Neutrophil (primary cell): Measurements from ENCODE around the gene NLRC3.
"Not testable (repeated sequence)": the region's sequence is repeated elsewhere in the genome, so short reads cannot be mapped to it uniquely, and the experiment has no call there.

Experiments
- H3K27ac ChIP-seq: fragments of 200-600 bp; sonication (generic); 2 replicates; pipeline ENCODE4 v1.5.1; 2016; ENCODE audit warnings: mild to moderate bottlenecking, moderate library complexity
- H3K27me3 ChIP-seq: fragments of 200-600 bp; sonication (generic); 2 replicates; pipeline ENCODE4 v1.6.0; 2016; ENCODE audit warnings: mild to moderate bottlenecking
- H3K36me3 ChIP-seq: fragments of 200-600 bp; sonication (generic); 2 replicates; pipeline ENCODE4 v1.5.1; 2017
- H3K4me1 ChIP-seq, 2 experiments: fragments of 200-600 bp in 1 of 2; sonication (generic) in 1 of 2; 1 replicate in 1 of 2; 2 replicates in 1 of 2; pipeline versions ENCODE4 v1.5.1 to v1.6.1; 2013 to 2016; ENCODE audit warnings: low read depth in 1 of 2, low read length in 1 of 2, mild to moderate bottlenecking in 1 of 2, moderate library complexity in 1 of 2; ENCODE audit not compliant: control insufficient read depth in 1 of 2, insufficient read depth in 1 of 2
- H3K4me3 ChIP-seq, 2 experiments: fragments of 200-600 bp in 1 of 2; sonication (generic) in 1 of 2; 1 replicate in 1 of 2; 2 replicates in 1 of 2; pipeline ENCODE4 v1.5.1; 2013 to 2016; ENCODE audit warnings: low read depth in 1 of 2, low read length in 1 of 2, mild to moderate bottlenecking in 1 of 2, moderate library complexity in 1 of 2
- H3K9me3 ChIP-seq: fragments of 200-600 bp; sonication (generic); 2 replicates; pipeline ENCODE4 v1.5.1; 2016
- CTCF ChIP-seq: fragments of 200-600 bp; sonication (generic); IDR thresholded peaks from 2 replicates; pipeline ENCODE4 v1.5.1; 2016; ENCODE audit warnings: antibody characterized with exemption

Gene NLRC3

DNA sequence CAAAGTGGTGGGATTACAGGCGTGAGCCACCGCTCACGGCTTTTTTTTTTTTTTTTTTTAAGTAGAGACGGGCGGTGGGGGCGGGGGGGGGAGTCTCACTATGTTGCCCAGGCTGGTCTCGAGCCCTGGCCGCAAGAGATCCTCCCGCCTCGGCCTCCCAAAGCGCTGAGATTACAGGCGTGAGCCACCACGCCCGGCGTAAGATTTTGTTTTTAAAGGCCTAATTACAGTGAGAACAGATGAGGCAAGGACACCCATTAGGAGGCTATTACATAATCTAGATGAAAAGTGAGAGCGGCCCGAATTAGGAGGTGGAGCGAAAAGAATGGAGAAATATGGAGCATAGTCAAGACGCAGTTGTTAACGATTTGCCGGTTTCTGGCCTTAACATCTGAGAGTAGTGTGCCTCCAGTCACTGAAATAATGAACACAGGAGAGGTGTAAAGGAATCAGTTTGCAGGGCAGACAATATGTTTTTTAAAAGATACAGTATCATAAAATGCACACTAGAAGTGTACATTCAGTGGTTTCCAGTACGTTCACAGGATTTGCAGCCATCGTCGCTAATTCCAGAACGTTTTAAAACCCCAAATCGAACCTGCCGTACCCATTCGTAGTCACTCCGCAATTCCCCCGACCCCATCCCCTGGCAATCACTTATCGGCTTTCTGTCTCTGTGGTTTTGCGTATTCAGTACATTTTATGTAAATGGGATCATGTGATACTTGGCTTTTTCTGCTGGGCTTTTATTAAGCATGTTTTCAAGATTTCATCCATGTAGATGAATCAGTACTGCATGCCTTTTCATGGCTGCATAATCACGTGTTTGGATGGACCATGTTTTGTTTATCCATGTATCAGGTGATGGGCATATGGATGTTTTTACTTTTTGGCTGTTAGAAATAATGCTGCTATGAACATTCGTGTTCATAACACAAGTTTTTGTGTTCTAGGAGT, 35.6 kb upstream of the NLRC3 start:
- Histone ChIP-seq H3K27ac (peak overlapping the region; percentile 96), H3K36me3 (peaks cover 5% of the 10 kb centered on the region)

DNA sequence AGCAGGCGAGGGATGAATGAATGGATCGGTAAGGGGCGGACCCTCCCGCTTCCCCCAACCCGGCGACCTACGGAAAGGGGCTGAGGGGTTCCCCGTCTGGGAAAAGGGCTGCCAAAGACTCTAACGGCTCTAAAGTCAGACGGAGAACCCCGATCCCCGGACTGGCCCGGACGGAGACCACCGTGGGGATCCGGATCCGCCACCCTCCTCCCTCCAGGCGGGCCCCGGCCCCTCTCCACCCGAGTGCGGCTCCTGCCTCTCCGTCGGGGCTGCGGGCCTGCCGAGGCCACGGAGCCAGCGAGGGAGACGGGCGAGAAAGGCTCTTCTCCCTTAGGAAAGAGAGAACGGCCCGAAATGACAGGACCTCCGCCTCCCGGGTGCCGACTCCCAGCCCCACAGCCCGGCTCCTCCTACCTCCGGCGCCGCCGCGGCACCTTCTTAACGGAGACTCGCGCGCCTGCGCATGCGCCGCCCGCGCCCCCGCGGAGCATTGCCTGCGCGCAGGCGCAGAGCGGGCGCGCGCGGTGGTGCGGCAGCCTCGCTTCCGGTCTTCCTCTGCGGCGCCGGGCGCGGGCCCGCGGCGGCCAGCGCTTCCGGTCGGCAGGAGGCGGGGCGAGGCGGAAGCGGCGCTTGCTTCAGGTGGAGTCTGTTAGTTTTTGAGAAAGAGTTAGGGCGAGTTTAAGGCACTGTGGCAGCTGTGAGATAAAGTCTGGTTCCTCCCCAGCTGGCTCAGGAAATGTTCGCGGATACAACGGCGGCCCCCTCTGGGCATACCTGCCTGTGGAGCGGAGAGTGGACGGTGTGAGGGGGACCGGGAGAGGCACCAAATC, 34.2 kb upstream of the NLRC3 start, which contains the start of gene SLX4:
Gene SLX4, minus strand, starts transcription at position 461 of the 830 bp plus-strand sequence. CDS start 2,642 bp downstream, outside the sequence.
- Histone ChIP-seq H3K27ac (peak within 1 kb of the TSS; percentile 96), H3K9me3 (no peaks in the 10 kb centered on the region), H3K4me3 (peak within 1 kb of the TSS; percentile 86 to 88), H3K27me3 (no peaks in the 10 kb centered on the region), H3K36me3 (peaks cover 5% of the 10 kb centered on the region), H3K4me1 (peaks cover 46 to 48% of the 10 kb centered on the region in 2 experiments)
- TF ChIP-seq CTCF = peak; percentile 41

More for the DNA sequence above, 35.6 kb upstream of the NLRC3 start:
- Histone ChIP-seq H3K4me1 (peaks cover 46 to 48% of the 10 kb centered on the region in 2 experiments), H3K27me3 (no peaks in the 10 kb centered on the region), H3K4me3 (peak overlapping the region; percentile 86 to 88), H3K9me3 (no peaks in the 10 kb centered on the region)
- no peak for TF ChIP-seq CTCF

- peaks cover 5% of the 10 kb centered on the region for H3K36me3 ChIP-seq
- peaks cover 46 to 48% of the 10 kb centered on the region in 2 experiments for H3K4me1 ChIP-seq
- TF ChIP-seq CTCF = no peak
Observed at GRCh38 chr16:3610698-3611145, 33.5 kb upstream of the NLRC3 start.

DNA sequence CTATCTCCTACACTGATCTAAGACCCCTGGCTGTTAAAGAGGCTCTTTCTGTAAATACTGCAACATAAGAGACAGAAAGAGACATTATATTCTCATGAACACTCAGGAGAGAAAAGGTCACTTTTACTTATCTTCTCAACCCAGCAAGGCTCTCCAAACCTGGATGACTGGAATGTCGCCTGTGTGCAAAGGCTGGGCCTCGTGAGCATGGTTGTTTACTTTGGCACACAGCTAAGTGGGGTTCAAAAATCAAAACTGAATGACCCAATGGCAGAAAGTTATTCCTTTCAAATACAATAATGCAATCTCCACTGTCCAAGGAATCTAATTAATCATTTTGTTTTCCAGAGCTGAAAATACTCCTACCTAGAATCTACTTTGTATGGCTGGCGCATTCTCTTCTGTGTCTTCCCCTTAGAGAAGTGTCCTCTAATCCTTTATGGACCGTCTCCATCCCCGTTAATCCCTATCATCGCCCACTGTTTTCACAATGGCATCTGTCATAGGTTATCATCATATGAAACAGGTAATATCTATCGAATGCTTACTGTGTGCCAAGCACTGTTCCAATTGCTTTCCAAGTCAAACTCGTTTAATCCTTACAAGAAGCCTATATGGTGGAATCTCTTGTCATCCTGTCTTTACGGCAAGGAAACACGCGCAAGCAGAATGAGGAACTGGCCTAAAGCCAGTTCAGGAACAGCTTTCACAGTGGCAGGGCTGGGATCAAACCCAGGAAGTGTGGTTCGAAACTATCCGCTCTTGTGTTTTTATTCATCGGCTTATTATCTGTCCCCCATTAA, 32.9 kb upstream of the NLRC3 start:
- Histone ChIP-seq H3K27ac (peak overlapping the region; percentile 96), H3K4me1 (peaks cover 43% of the 10 kb centered on the region in 2 experiments), H3K4me3 (peak overlapping the region; percentile 86 to 88), H3K9me3 (no peaks in the 10 kb centered on the region), H3K36me3 (peaks cover 1% of the 10 kb centered on the region), H3K27me3 (no peaks in the 10 kb centered on the region)
- no peak for TF ChIP-seq CTCF

More at GRCh38 chr16:3610698-3611145, 33.5 kb upstream of the NLRC3 start:
- peak overlapping the region; percentile 86 to 88 for H3K4me3 ChIP-seq
- H3K27ac ChIP-seq = peak overlapping the region; percentile 96
- no peaks in the 10 kb centered on the region for H3K9me3 ChIP-seq
- no peaks in the 10 kb centered on the region for H3K27me3 ChIP-seq

GRCh38 chr16:3608976-3609375, 31.8 kb upstream of the NLRC3 start:
- not testable (repeated sequence) for H3K27me3 ChIP-seq, H3K36me3 ChIP-seq, H3K27ac ChIP-seq, H3K9me3 ChIP-seq, H3K4me3 ChIP-seq
- peaks cover 33 to 34% of the 10 kb centered on the region in 2 experiments for H3K4me1 ChIP-seq
